Neural cell (in vitro differentiated cells): ENCODE data around the gene NDUFB3.

Source experiments
- EP300 ChIP-seq: fragments of 450-650 bp; conservative IDR thresholded peaks from 2 replicates; pipeline ENCODE4 v1.6.1; 2014; ENCODE audit warnings: antibody characterized with exemption, mild to moderate bottlenecking, moderate library complexity; ENCODE audit not compliant: poor library complexity, severe bottlenecking
- TAF1 ChIP-seq: IDR thresholded peaks from 2 replicates; pipeline ENCODE4 v1.6.1; 2012; ENCODE audit warnings: low read depth
- TF ChIP-seq, protein P1 (sequence below): fragments of 450-650 bp; IDR thresholded peaks from 2 replicates; pipeline ENCODE4 v1.5.1; 2014; ENCODE audit warnings: antibody characterized with exemption, mild to moderate bottlenecking, moderate library complexity; ENCODE audit not compliant: poor library complexity, severe bottlenecking

DNA sequence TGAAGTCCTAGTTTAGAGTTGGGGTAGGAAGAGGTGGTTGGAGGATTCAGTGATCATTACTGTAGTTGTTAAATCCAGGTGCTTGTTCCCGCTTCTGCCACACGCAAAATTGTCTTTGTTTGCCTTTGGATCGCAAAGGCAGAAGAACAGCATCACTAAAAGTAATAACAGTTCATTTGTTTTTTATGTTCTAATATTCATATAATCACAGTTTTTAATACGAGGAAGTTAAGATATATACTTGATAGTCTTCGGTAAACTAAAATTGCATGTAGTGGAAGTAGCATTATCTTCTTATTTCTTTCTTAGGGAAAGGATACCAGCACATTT lies 365 bp downstream of the NDUFB3 start:
- TF ChIP-seq, protein P1, sequence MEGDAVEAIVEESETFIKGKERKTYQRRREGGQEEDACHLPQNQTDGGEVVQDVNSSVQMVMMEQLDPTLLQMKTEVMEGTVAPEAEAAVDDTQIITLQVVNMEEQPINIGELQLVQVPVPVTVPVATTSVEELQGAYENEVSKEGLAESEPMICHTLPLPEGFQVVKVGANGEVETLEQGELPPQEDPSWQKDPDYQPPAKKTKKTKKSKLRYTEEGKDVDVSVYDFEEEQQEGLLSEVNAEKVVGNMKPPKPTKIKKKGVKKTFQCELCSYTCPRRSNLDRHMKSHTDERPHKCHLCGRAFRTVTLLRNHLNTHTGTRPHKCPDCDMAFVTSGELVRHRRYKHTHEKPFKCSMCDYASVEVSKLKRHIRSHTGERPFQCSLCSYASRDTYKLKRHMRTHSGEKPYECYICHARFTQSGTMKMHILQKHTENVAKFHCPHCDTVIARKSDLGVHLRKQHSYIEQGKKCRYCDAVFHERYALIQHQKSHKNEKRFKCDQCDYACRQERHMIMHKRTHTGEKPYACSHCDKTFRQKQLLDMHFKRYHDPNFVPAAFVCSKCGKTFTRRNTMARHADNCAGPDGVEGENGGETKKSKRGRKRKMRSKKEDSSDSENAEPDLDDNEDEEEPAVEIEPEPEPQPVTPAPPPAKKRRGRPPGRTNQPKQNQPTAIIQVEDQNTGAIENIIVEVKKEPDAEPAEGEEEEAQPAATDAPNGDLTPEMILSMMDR = no peak
- no peak for TF ChIP-seq EP300
- TF ChIP-seq TAF1 = no peak
